ENCODE results near the gene TDRD7. TPM values are rescaled to one million over a fixed set of nuclear protein-coding genes. Genes with fewer than 3 reads are reported as not detected.

TDRD7 gene
- polyA plus RNA-seq, 1 of the 3 experiments (the other 2 are of a cell fraction) = 4.9 TPM

DNA sequence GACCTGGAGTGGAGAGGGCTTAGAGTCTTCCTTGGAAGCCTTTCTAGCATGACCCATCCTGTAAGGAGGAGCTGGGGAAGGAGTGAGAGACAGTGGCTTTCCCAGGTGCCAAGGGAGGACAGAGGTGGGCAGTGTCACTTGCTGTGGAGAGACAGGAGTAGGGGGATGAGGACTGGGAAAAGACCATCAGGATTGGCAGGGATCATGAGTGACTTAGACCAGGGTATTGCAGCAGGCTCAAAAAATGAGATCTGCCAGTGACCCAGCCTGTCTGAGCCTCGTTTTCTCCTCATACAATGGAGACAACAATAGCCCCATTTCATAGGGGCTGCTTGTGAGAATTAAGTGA lies 91.9 kb downstream of the TDRD7 start (continued):
- no peak for TF ChIP-seq EZH2phosphoT487 (IDR thresholded peaks at IDR 0.05; ENCODE audit: borderline replicate concordance, low read depth)
- TF ChIP-seq RFX5 (IDR thresholded peaks at IDR 0.05; ENCODE audit: low read length) = no peak

- Histone ChIP-seq H2AFZ (ENCODE audit: low read depth) (no peak overlapping the region), H3K27ac (ENCODE audit: low read depth in 2 of 2, low read length in 1 of 2) (peak overlapping the region; percentile 51 to 100; a peak in 3 of 4 replicates), H4K20me1 (ENCODE audit: insufficient read depth) (no peaks in the 10 kb centered on the region), H3F3A (replicated peaks; ENCODE audit: insufficient read depth) (peaks cover 5% of the 10 kb centered on the region), H3K36me3 (replicated peaks in 1 of 2; ENCODE audit: control insufficient read depth in 1 of 2, insufficient read depth in 2 of 2, low read length in 1 of 2) (no peaks in the 10 kb centered on the region), H3K9me2 (no peaks in the 10 kb centered on the region), H3K4me2 (no peak overlapping the region), H3K27me3 (ENCODE audit: insufficient read depth) (peaks cover 48% of the 10 kb centered on the region), H3K9ac (no peak overlapping the region), H3K4me3 (ENCODE audit: low read depth in 2 of 2, low read length in 1 of 2) (peak overlapping the region in 1 of 2 experiments; percentile 64; a peak in 1 of 4 replicates), H3K9me3 (no peaks in the 10 kb centered on the region), H3K4me1 (ENCODE audit: control insufficient read depth in 1 of 2, insufficient read depth in 2 of 2, low read depth in 1 of 2, low read length in 1 of 2) (peaks cover 0 to 37% of the 10 kb centered on the region in 2 experiments; a peak in 2 of 4 replicates), H3K79me2 (ENCODE audit: insufficient read depth) (no peaks in the 10 kb centered on the region)
- peak; percentile 71 for DNase-seq
- CTCF ChIA-PET = interaction anchor here (0.7 to 8.5 kb wide), 12 partner anchors 14 to 94 kb away, joined by 3 to 153 read pairs (median 15); no protein-coding TSS in a partner anchor
- POLR2A ChIA-PET = interaction anchor here (1.0 to 3.5 kb wide), 5 partner anchors 57 to 94 kb away, joined by 3 to 27 read pairs (median 5); no protein-coding TSS in a partner anchor
- WGBS (ENCODE audit: low lambda C conversion rate) = 22% methylated on average over 8 of the region's 8 CpGs
- TF ChIP-seq RCOR1 (IDR thresholded peaks at IDR 0.05; ENCODE audit: low read length) (peak; percentile 93), TCF12 (IDR thresholded peaks at IDR 0.05) (peak; percentile 78), NRF1 (IDR thresholded peaks at IDR 0.05; ENCODE audit: low read depth, low read length) (no peak), TEAD4 (IDR thresholded peaks at IDR 0.05; ENCODE audit: borderline replicate concordance, insufficient read depth) (peak; percentile 73), JUND (IDR thresholded peaks at IDR 0.05) (0 out of 2 replicates have a peak, but pooled peaks have one; percentile 16), MEF2A (IDR thresholded peaks at IDR 0.05; ENCODE audit: borderline replicate concordance, low read depth) (no peak), TAF1 (IDR thresholded peaks at IDR 0.05; ENCODE audit: borderline replicate concordance, low read depth, low read length) (no peak), CHD2 (IDR thresholded peaks at IDR 0.05; ENCODE audit: low read length, partially characterized antibody) (peak; percentile 79), GATA2 (CRISPR knock-in tag; IDR thresholded peaks at IDR 0.05) (peak; percentile 93), CTCF (IDR thresholded peaks at IDR 0.05) (no peak), RFX5 (IDR thresholded peaks at IDR 0.05; ENCODE audit: low read length) (peak; percentile 74; the same call in 1 of the 2 replicates), RAD21 (IDR thresholded peaks at IDR 0.05; ENCODE audit: low read length) (peak; percentile 25), GABPA (IDR thresholded peaks at IDR 0.05; ENCODE audit: low read depth) (no peak), EP300 (IDR thresholded peaks at IDR 0.05; ENCODE audit: borderline replicate concordance in 1 of 2, low read depth in 1 of 2, low read length in 1 of 2) (peak in 1 of 2 experiments; percentile 98; a peak in 2 of 4 replicates), EZH2phosphoT487 (IDR thresholded peaks at IDR 0.05; ENCODE audit: borderline replicate concordance, low read depth) (no peak), REST (IDR thresholded peaks at IDR 0.05; ENCODE audit: low read depth, low read length) (no peak), MXI1 (IDR thresholded peaks at IDR 0.05; ENCODE audit: low read depth, low read length) (peak; percentile 86), RXRA (IDR thresholded peaks at IDR 0.05; ENCODE audit: borderline replicate concordance, low read depth) (no peak), FOXJ3 (CRISPR knock-in tag; IDR thresholded peaks at IDR 0.05) (peak; percentile 96)
- TF ChIP-seq, protein P1, sequence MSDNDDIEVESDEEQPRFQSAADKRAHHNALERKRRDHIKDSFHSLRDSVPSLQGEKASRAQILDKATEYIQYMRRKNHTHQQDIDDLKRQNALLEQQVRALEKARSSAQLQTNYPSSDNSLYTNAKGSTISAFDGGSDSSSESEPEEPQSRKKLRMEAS (IDR thresholded peaks at IDR 0.05; ENCODE audit: low read depth) = no peak
Measured at GRCh38 chr9:97504381-97505216, 92.7 kb downstream of the TDRD7 start.

All from SK-N-SH (cell line).